WTC11 (cell line): ENCODE results near the gene PPARA. TPM values are rescaled to one million over a fixed set of nuclear protein-coding genes. Genes with fewer than 3 reads are reported as not detected.
"Not testable (repeated sequence)": the region's sequence is repeated elsewhere in the genome, so short reads cannot be mapped to it uniquely, and the experiment has no call there.

Experiments used
- ATAC-seq: fragments of 200-7000 bp; cut with Tn5 transposase; 2 replicates; pipeline ENCODE4 v1.10.0; 2021; ENCODE audit warnings: mild to moderate bottlenecking, moderate library complexity
- CTCF ChIA-PET: fragments of 300-600 bp; sonication (Branson Sonifier 250); formaldehyde crosslinking; loops from one replicate; lab custom pipeline; 2021; ENCODE audit warnings: antibody characterized with exemption; lab: Charles Lee
- POLR2A ChIA-PET: fragments of 350-600 bp; sonication (Branson Sonifier 250); formaldehyde crosslinking; loops from one replicate; lab custom pipeline; 2021; ENCODE audit warnings: antibody characterized with exemption; lab: Charles Lee
- DNase-seq: peaks from one replicate; pipeline ENCODE4 v3.0.0; 2021; ENCODE audit warnings: low spot score
- H3K27ac Mint-ChIP-seq: 2 replicates; pipeline ENCODE4 v1.8.0; 2021; ENCODE audit warnings: mixed read lengths
- H3K27me3 Mint-ChIP-seq: 2 replicates; pipeline ENCODE4 v1.8.0; 2021; ENCODE audit warnings: low read depth, mild to moderate bottlenecking, moderate library complexity, mixed read lengths
- H3K36me3 Mint-ChIP-seq: 2 replicates; pipeline ENCODE4 v1.8.0; 2021; ENCODE audit warnings: mixed read lengths
- H3K4me1 Mint-ChIP-seq: 2 replicates; pipeline ENCODE4 v1.8.0; 2022; ENCODE audit warnings: mixed read lengths
- H3K4me3 Mint-ChIP-seq: 2 replicates; pipeline ENCODE4 v1.8.0; 2021; ENCODE audit warnings: mild to moderate bottlenecking, moderate library complexity, mixed read lengths
- H3K9me3 Mint-ChIP-seq: 2 replicates; pipeline ENCODE4 v1.8.0; 2021; ENCODE audit warnings: mixed read lengths
- EMX1 ChIP-seq: fragments of 250-450 bp; sonication (Bioruptor Pico); IDR thresholded peaks from 2 replicates; pipeline ENCODE4 v1.8.0; 2021; ENCODE audit warnings: mild to moderate bottlenecking
- FOXJ3 ChIP-seq: sonication (generic); formaldehyde crosslinking; IDR thresholded peaks from 2 replicates; pipeline ENCODE4 v1.9.0; 2021; ENCODE audit warnings: missing genetic modification reagents, mild to moderate bottlenecking, borderline replicate concordance
- NFATC4 ChIP-seq: fragments of 250-450 bp; sonication (Bioruptor Pico); IDR thresholded peaks from 2 replicates; pipeline ENCODE4 v1.9.0; 2021; ENCODE audit warnings: mild to moderate bottlenecking
- NFE2L1 ChIP-seq: sonication (generic); formaldehyde crosslinking; IDR thresholded peaks from 2 replicates; pipeline ENCODE4 v1.8.1; 2023; ENCODE audit warnings: missing genetic modification reagents
- RORB ChIP-seq: fragments of 250-450 bp; sonication (Bioruptor Pico); IDR thresholded peaks from 2 replicates; pipeline ENCODE4 v1.9.0; 2021; ENCODE audit warnings: mild to moderate bottlenecking
- SMAD3 ChIP-seq: sonication (generic); formaldehyde crosslinking; IDR thresholded peaks from 2 replicates; pipeline ENCODE4 v1.8.0; 2022; ENCODE audit warnings: missing genetic modification reagents, mild to moderate bottlenecking, borderline replicate concordance
- SMAD4 ChIP-seq: sonication (generic); formaldehyde crosslinking; IDR thresholded peaks from 2 replicates; pipeline ENCODE4 v1.8.0; 2022; ENCODE audit warnings: mild to moderate bottlenecking, missing genetic modification reagents
- ZNF232 ChIP-seq: sonication (generic); formaldehyde crosslinking; IDR thresholded peaks from 2 replicates; pipeline ENCODE4 v1.8.0; 2022; ENCODE audit warnings: mild to moderate bottlenecking, missing genetic modification reagents
- ZNF396 ChIP-seq: fragments of 250-450 bp; sonication (Bioruptor Pico); IDR thresholded peaks from 2 replicates; pipeline ENCODE4 v1.8.0; 2021; ENCODE audit warnings: mild to moderate bottlenecking, moderate library complexity, borderline replicate concordance
- ZNF416 ChIP-seq: fragments of 250-450 bp; sonication (Bioruptor Pico); IDR thresholded peaks from 2 replicates; pipeline ENCODE4 v1.9.0; 2021; ENCODE audit warnings: mild to moderate bottlenecking, inconsistent platforms
- total RNA-seq: library from RNA; stranded (reverse); gene quantifications from 3 replicates; pipeline ENCODE4 v1.2.3, GENCODE V29; 2021
- TF ChIP-seq, protein P1 (sequence below): sonication (generic); formaldehyde crosslinking; IDR thresholded peaks from 2 replicates; pipeline ENCODE4 v1.8.1; 2023; ENCODE audit warnings: mild to moderate bottlenecking, missing genetic modification reagents, borderline replicate concordance
- TF ChIP-seq, protein P2 (sequence below): sonication (generic); formaldehyde crosslinking; IDR thresholded peaks from 2 replicates; pipeline ENCODE4 v1.8.1; 2022; ENCODE audit warnings: missing genetic modification reagents, borderline replicate concordance
- TF ChIP-seq, protein P3 (sequence below): sonication (generic); formaldehyde crosslinking; IDR thresholded peaks from 2 replicates; pipeline ENCODE4 v1.8.1; 2023; ENCODE audit warnings: mild to moderate bottlenecking, moderate library complexity, missing genetic modification reagents
- TF ChIP-seq, protein P4 (sequence below): fragments of 250-450 bp; sonication (Bioruptor Pico); IDR thresholded peaks from 2 replicates; pipeline ENCODE4 v1.8.0; 2021; ENCODE audit warnings: mild to moderate bottlenecking

PPARA gene
- total RNA-seq, 1 experiment from 2014 or later: 9.3 TPM

DNA sequence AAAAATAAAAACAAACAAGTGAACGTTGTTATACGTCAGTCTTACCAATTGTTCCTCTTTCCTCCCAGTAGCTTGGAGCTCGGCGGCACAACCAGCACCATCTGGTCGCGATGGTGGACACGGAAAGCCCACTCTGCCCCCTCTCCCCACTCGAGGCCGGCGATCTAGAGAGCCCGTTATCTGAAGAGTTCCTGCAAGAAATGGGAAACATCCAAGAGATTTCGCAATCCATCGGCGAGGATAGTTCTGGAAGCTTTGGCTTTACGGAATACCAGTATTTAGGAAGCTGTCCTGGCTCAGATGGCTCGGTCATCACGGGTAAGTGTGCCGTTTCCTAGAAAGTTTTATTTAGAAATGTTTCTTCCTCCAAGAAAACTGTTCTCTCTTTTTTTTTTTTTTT, 47.9 kb downstream of the PPARA start:
- no peaks in the 10 kb centered on the region; the same call in 1 of the 2 replicates for H3K27me3 Mint-ChIP-seq
- no peak overlapping the region for H3K27ac Mint-ChIP-seq
- no peaks in the 10 kb centered on the region; the same call in 1 of the 2 replicates for H3K9me3 Mint-ChIP-seq
- TF ChIP-seq SMAD3: no peak
- no peak for TF ChIP-seq ZNF232 (CRISPR knock-in tag)
- no peak for TF ChIP-seq NFE2L1 (CRISPR knock-in tag)
- TF ChIP-seq ZNF396 (CRISPR knock-in tag): no peak
- no peak for TF ChIP-seq FOXJ3 (CRISPR knock-in tag)
- TF ChIP-seq, protein P1, sequence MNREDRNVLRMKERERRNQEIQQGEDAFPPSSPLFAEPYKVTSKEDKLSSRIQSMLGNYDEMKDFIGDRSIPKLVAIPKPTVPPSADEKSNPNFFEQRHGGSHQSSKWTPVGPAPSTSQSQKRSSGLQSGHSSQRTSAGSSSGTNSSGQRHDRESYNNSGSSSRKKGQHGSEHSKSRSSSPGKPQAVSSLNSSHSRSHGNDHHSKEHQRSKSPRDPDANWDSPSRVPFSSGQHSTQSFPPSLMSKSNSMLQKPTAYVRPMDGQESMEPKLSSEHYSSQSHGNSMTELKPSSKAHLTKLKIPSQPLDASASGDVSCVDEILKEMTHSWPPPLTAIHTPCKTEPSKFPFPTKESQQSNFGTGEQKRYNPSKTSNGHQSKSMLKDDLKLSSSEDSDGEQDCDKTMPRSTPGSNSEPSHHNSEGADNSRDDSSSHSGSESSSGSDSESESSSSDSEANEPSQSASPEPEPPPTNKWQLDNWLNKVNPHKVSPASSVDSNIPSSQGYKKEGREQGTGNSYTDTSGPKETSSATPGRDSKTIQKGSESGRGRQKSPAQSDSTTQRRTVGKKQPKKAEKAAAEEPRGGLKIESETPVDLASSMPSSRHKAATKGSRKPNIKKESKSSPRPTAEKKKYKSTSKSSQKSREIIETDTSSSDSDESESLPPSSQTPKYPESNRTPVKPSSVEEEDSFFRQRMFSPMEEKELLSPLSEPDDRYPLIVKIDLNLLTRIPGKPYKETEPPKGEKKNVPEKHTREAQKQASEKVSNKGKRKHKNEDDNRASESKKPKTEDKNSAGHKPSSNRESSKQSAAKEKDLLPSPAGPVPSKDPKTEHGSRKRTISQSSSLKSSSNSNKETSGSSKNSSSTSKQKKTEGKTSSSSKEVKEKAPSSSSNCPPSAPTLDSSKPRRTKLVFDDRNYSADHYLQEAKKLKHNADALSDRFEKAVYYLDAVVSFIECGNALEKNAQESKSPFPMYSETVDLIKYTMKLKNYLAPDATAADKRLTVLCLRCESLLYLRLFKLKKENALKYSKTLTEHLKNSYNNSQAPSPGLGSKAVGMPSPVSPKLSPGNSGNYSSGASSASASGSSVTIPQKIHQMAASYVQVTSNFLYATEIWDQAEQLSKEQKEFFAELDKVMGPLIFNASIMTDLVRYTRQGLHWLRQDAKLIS: no peak
- TF ChIP-seq, protein P2, sequence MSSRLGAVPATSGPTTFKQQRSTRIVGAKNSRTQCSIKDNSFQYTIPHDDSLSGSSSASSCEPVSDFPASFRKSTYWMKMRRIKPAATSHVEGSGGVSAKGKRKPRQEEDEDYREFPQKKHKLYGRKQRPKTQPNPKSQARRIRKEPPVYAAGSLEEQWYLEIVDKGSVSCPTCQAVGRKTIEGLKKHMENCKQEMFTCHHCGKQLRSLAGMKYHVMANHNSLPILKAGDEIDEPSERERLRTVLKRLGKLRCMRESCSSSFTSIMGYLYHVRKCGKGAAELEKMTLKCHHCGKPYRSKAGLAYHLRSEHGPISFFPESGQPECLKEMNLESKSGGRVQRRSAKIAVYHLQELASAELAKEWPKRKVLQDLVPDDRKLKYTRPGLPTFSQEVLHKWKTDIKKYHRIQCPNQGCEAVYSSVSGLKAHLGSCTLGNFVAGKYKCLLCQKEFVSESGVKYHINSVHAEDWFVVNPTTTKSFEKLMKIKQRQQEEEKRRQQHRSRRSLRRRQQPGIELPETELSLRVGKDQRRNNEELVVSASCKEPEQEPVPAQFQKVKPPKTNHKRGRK (CRISPR knock-in tag): no peak
- TF ChIP-seq NFATC4 (CRISPR knock-in tag): no peak
- no peak for TF ChIP-seq ZNF416 (CRISPR knock-in tag)
- no peak for TF ChIP-seq SMAD4
- TF ChIP-seq, protein P3, sequence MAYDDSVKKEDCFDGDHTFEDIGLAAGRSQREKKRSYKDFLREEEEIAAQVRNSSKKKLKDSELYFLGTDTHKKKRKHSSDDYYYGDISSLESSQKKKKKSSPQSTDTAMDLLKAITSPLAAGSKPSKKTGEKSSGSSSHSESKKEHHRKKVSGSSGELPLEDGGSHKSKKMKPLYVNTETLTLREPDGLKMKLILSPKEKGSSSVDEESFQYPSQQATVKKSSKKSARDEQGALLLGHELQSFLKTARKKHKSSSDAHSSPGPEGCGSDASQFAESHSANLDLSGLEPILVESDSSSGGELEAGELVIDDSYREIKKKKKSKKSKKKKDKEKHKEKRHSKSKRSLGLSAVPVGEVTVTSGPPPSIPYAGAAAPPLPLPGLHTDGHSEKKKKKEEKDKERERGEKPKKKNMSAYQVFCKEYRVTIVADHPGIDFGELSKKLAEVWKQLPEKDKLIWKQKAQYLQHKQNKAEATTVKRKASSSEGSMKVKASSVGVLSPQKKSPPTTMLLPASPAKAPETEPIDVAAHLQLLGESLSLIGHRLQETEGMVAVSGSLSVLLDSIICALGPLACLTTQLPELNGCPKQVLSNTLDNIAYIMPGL: no peak
- TF ChIP-seq RORB: no peak
- TF ChIP-seq EMX1 (CRISPR knock-in tag): no peak
- TF ChIP-seq, protein P4, sequence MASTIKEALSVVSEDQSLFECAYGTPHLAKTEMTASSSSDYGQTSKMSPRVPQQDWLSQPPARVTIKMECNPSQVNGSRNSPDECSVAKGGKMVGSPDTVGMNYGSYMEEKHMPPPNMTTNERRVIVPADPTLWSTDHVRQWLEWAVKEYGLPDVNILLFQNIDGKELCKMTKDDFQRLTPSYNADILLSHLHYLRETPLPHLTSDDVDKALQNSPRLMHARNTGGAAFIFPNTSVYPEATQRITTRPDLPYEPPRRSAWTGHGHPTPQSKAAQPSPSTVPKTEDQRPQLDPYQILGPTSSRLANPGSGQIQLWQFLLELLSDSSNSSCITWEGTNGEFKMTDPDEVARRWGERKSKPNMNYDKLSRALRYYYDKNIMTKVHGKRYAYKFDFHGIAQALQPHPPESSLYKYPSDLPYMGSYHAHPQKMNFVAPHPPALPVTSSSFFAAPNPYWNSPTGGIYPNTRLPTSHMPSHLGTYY (CRISPR knock-in tag): no peak
- ChIA-PET CTCF (interaction anchor here (1.0 kb wide), 2 partner anchors 76 to 82 kb away, joined by 3 to 4 read pairs; no protein-coding TSS in a partner anchor), POLR2A (no interaction called here)
- H3K4me1 Mint-ChIP-seq: peaks cover 24% of the 10 kb centered on the region
- ATAC-seq (no peak), DNase-seq (no peak)
- no peak overlapping the region for H3K4me3 Mint-ChIP-seq
- peaks cover 2% of the 10 kb centered on the region; the same call in 1 of the 2 replicates for H3K36me3 Mint-ChIP-seq

DNA sequence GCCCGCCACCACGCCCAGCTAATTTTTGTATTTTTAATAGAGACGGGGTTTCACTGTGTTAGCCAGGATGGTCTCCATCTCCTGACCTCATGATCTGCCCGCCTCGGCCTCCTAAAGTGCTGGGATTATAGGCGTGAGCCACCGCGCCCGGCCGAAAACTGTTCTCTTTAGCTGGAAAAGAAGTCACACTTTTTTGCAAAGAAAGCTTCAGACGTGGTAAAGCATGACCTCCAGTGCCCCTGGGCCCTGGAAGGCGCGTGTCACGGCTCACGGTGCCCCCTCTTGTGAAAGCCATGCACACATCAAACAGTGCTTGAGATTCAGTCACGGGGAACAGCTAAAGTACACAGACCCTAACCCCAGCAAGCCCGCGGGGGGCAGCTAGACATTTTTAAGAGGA, 48.5 kb downstream of the PPARA start:
- DNase-seq, H3K4me3 Mint-ChIP-seq, H3K27ac Mint-ChIP-seq, H3K9me3 Mint-ChIP-seq, H3K27me3 Mint-ChIP-seq, H3K36me3 Mint-ChIP-seq, POLR2A ChIA-PET, ATAC-seq: not testable (repeated sequence)
- H3K4me1 Mint-ChIP-seq: peaks cover 27% of the 10 kb centered on the region
- CTCF ChIA-PET: interaction anchor here (1.0 kb wide), 2 partner anchors 77 to 82 kb away, joined by 3 to 4 read pairs; no protein-coding TSS in a partner anchor
